Activated B cell treated with CpG ODN at 0.5 μM for 24 hours (primary cell): ENCODE results near the gene ARNT2. TPM values are rescaled to one million over a fixed set of nuclear protein-coding genes. Genes with fewer than 3 reads are reported as not detected.

Experiments
- ATAC-seq: fragments of 200-7000 bp; cut with Tn5 transposase; one replicate; pipeline ENCODE4 v1.10.0; 2021; ENCODE audit warnings: low read depth, mild to moderate bottlenecking, moderate library complexity
- CTCF ChIA-PET: fragments of 350-600 bp; sonication (Branson Sonifier 250); formaldehyde crosslinking; loops from one replicate; lab custom pipeline; 2021; ENCODE audit warnings: antibody characterized with exemption; lab: Charles Lee
- POLR2A ChIA-PET: fragments of 350-600 bp; sonication (Branson Sonifier 250); formaldehyde crosslinking; loops from one replicate; lab custom pipeline; 2021; ENCODE audit warnings: antibody characterized with exemption; lab: Charles Lee
- DNase-seq: peaks from one replicate; pipeline ENCODE4 v3.0.0; 2022
- H3K27ac Mint-ChIP-seq: one replicate; pipeline ENCODE4 v1.8.0; 2020; ENCODE audit warnings: mixed read lengths
- H3K27me3 Mint-ChIP-seq: one replicate; pipeline ENCODE4 v1.8.0; 2021; ENCODE audit warnings: mixed read lengths
- H3K36me3 Mint-ChIP-seq: one replicate; pipeline ENCODE4 v1.8.0; 2021; ENCODE audit warnings: low read depth, mixed read lengths
- H3K4me1 Mint-ChIP-seq: one replicate; pipeline ENCODE4 v1.8.0; 2021; ENCODE audit warnings: mixed read lengths
- H3K4me3 Mint-ChIP-seq: one replicate; pipeline ENCODE4 v1.8.0; 2020; ENCODE audit warnings: mild to moderate bottlenecking, mixed read lengths
- H3K9me3 Mint-ChIP-seq: one replicate; pipeline ENCODE4 v1.8.0; 2020; ENCODE audit warnings: mixed read lengths
- CTCF ChIP-seq: fragments of 200-600 bp; IDR thresholded peaks from one replicate; pipeline ENCODE4 v1.8.0; 2022; ENCODE audit warnings: antibody characterized with exemption, mild to moderate bottlenecking
- intact Hi-C: fragments of 100-400 bp; cut with micrococcal nuclease; formaldehyde crosslinking; loops from one replicate; pipeline ENCODE4 v1.15.1; 2024
- total RNA-seq: library from RNA; stranded (reverse); gene quantifications from 2 replicates; pipeline ENCODE4 v1.2.3, GENCODE V29; 2022

Gene ARNT2
- total RNA-seq, 1 donor from 2014 or later: not detected

GRCh38 chr15:80462836-80463512, 58.8 kb downstream of the ARNT2 start:
- Mint-ChIP-seq H3K9me3 (no peaks in the 10 kb centered on the region), H3K4me1 (no peaks in the 10 kb centered on the region), H3K4me3 (no peak overlapping the region), H3K27ac (no peak overlapping the region), H3K36me3 (no peaks in the 10 kb centered on the region), H3K27me3 (peaks cover 8% of the 10 kb centered on the region)
- intact Hi-C loops: no loop called here
- POLR2A ChIA-PET: no interaction called here
- no peak for TF ChIP-seq CTCF
- ATAC-seq (no peak), DNase-seq (no peak)
- CTCF ChIA-PET: interaction anchor here (1.1 kb wide), 1 partner anchor 313 kb away, joined by 3 read pairs; no protein-coding TSS in a partner anchor

GRCh38 chr15:80464951-80465625, 60.9 kb downstream of the ARNT2 start:
- H3K27ac Mint-ChIP-seq: no peak overlapping the region

GRCh38 chr15:80465626-80466005, 61.4 kb downstream of the ARNT2 start:
- no peak for TF ChIP-seq CTCF
- ChIA-PET CTCF (interaction anchor here (0.9 kb wide), 1 partner anchor 800 kb away, joined by 4 read pairs; no protein-coding TSS in a partner anchor), POLR2A (no interaction called here)
- H3K9me3 Mint-ChIP-seq: no peaks in the 10 kb centered on the region
- peaks cover 15% of the 10 kb centered on the region for H3K27me3 Mint-ChIP-seq
- H3K4me3 Mint-ChIP-seq: no peak overlapping the region
- no peaks in the 10 kb centered on the region for H3K4me1 Mint-ChIP-seq
- intact Hi-C loops: no loop called here
- H3K27ac Mint-ChIP-seq: no peak overlapping the region
- H3K36me3 Mint-ChIP-seq: no peaks in the 10 kb centered on the region
- ATAC-seq: no peak
- DNase-seq: no peak

More at GRCh38 chr15:80464951-80465625, 60.9 kb downstream of the ARNT2 start:
- intact Hi-C loops: no loop called here
- Mint-ChIP-seq H3K4me1 (no peaks in the 10 kb centered on the region), H3K36me3 (no peaks in the 10 kb centered on the region), H3K4me3 (no peak overlapping the region), H3K9me3 (no peaks in the 10 kb centered on the region), H3K27me3 (peaks cover 13% of the 10 kb centered on the region)
- no peak for TF ChIP-seq CTCF
- no peak for ATAC-seq
- CTCF ChIA-PET: no interaction called here
- POLR2A ChIA-PET: no interaction called here
- no peak for DNase-seq

DNA sequence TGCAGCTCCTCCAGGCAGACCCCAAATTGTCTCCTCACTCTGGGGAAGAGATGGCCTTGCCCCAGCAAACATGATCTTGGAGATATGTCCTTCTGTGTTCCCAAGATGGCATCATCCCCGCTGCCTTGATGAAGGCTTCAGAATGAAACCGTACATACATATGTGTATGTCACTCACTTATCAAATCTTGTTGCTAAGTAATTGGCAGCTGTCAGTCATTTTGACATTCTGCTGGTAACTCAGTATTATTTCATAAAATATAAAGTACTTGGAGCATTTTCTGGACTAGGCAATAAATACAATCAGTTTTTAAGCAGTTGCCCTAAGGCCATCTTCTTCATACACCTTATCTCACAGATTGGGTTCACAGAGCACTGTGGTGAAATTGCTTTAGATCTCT, 62.4 kb downstream of the ARNT2 start:
- Mint-ChIP-seq H3K4me3 (no peak overlapping the region), H3K4me1 (no peaks in the 10 kb centered on the region), H3K9me3 (no peaks in the 10 kb centered on the region), H3K27ac (no peak overlapping the region), H3K27me3 (peaks cover 20% of the 10 kb centered on the region), H3K36me3 (no peaks in the 10 kb centered on the region)
- ATAC-seq: no peak
- CTCF ChIA-PET: interaction anchor here (0.9 kb wide), 1 partner anchor 799 kb away, joined by 4 read pairs; no protein-coding TSS in a partner anchor
- intact Hi-C loops: no loop called here
- DNase-seq: no peak
- TF ChIP-seq CTCF: no peak
- POLR2A ChIA-PET: no interaction called here

GRCh38 chr15:80467311-80467714, 63.1 kb downstream of the ARNT2 start:
- Mint-ChIP-seq H3K27me3 (peaks cover 21% of the 10 kb centered on the region), H3K4me3 (no peak overlapping the region), H3K4me1 (no peaks in the 10 kb centered on the region), H3K27ac (no peak overlapping the region), H3K36me3 (no peaks in the 10 kb centered on the region), H3K9me3 (no peaks in the 10 kb centered on the region)
- no peak for TF ChIP-seq CTCF
- ATAC-seq (no peak), DNase-seq (no peak)
- ChIA-PET POLR2A (no interaction called here), CTCF (no interaction called here)
- intact Hi-C loops: no loop called here
